Iris pigment epithelial cell (primary cell): ENCODE measurements around the gene DDIT4.

Source experiments
- DNase-seq: peaks from one replicate; pipeline ENCODE4 v3.0.0-alpha.2; 2011; ENCODE audit warnings: low read depth

DDIT4 gene

GRCh38 chr10:72318418-72319262, 44.9 kb downstream of the DDIT4 start:
- no peak for DNase-seq

GRCh38 chr10:72319416-72320254, 45.9 kb downstream of the DDIT4 start:
- DNase-seq, result peak; percentile 92

GRCh38 chr10:72320676-72321247, 47.0 kb downstream of the DDIT4 start:
- peak; percentile 98 for DNase-seq

DNA sequence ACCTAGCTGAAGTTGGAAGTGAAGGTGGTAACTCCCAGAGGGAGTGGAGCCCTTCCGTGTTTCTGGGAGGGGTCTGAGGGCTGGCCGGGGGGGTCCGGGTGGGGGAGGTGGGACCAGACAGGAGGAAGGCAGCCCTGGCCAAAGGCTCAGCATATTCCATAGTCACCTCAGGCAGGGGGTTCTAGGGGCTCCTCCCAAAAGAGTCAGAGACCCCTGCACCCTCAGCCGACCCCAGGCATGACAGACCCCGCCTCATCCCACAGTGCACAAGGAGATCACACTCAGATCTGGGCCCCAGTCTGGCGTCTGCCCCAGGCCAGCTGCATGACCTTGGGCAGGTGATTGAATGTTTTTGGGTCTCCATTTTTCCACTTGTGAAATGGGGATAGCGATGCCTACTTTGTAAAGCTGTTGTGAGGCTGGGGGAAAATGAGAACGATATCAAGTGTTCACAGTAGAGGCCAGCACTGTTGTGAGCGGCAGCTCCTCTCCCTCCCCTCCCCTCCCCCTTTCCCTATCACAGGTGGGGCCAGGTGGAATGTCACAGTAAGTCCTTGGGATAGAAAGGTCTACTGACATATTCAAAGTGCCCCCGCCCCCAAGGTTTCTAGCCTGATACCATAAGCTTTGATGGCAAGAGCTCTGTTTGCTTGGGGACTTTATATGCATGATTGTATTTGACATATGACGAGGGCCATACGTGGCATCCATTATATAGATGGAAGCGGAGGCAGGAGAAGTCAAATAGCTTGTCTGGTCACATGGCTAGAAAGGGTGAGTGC, 47.7 kb downstream of the DDIT4 start:
- no peak for DNase-seq

- DNase-seq, result no peak
Observed at GRCh38 chr10:72322030-72322279, 48.2 kb downstream of the DDIT4 start.

- no peak for DNase-seq
Observed at GRCh38 chr10:72322280-72323058, 48.7 kb downstream of the DDIT4 start.

GRCh38 chr10:72323108-72323749, 49.5 kb downstream of the DDIT4 start:
- DNase-seq, result no peak

GRCh38 chr10:72323771-72324191, 50.1 kb downstream of the DDIT4 start:
- DNase-seq, result no peak
